Calu3 (cell line): Measurements from ENCODE around the gene PKIG. TPM values are rescaled to one million over a fixed set of nuclear protein-coding genes. Genes with fewer than 3 reads are reported as not detected.

Source experiments
- BruUV-seq: library from RNA; stranded (reverse); fragments of 400-500 nt; replicated peaks from 2 replicates; lab custom pipeline; 2021; lab: Mats Ljungman, UMichigan
- CTCF ChIA-PET: fragments of 300-600 bp; sonication (Branson Sonifier 250); formaldehyde crosslinking; loops from one replicate; lab custom pipeline; 2022; ENCODE audit warnings: antibody characterized with exemption; lab: Charles Lee
- DNase-seq: peaks from one replicate; pipeline ENCODE4 v3.0.0; 2022
- H3K27ac Mint-ChIP-seq: one replicate; pipeline ENCODE4 v1.8.0; 2022; ENCODE audit warnings: mixed read lengths; ENCODE audit not compliant: unreplicated experiment
- H3K27me3 Mint-ChIP-seq: one replicate; pipeline ENCODE4 v1.8.0; 2022; ENCODE audit warnings: mixed read lengths; ENCODE audit not compliant: unreplicated experiment
- H3K36me3 Mint-ChIP-seq: one replicate; pipeline ENCODE4 v1.8.0; 2022; ENCODE audit warnings: mild to moderate bottlenecking, moderate library complexity, mixed read lengths; ENCODE audit not compliant: insufficient read depth, unreplicated experiment
- H3K4me1 Mint-ChIP-seq: one replicate; pipeline ENCODE4 v1.8.0; 2022; ENCODE audit warnings: mild to moderate bottlenecking, low read depth, mixed read lengths; ENCODE audit not compliant: unreplicated experiment
- H3K4me3 Mint-ChIP-seq: one replicate; pipeline ENCODE4 v1.8.0; 2022; ENCODE audit warnings: mild to moderate bottlenecking, low read depth, moderate library complexity, mixed read lengths; ENCODE audit not compliant: unreplicated experiment
- H3K9me3 Mint-ChIP-seq: one replicate; pipeline ENCODE4 v1.8.0; 2022; ENCODE audit warnings: low read depth, mixed read lengths; ENCODE audit not compliant: unreplicated experiment
- CTCF ChIP-seq: fragments of 200-600 bp; IDR thresholded peaks from one replicate; pipeline ENCODE4 v1.8.0; 2022; ENCODE audit warnings: antibody characterized with exemption; ENCODE audit not compliant: unreplicated experiment
- intact Hi-C: fragments of 100-400 bp; cut with micrococcal nuclease; formaldehyde crosslinking; loops from one replicate; pipeline ENCODE4 v1.10.0; 2022; ENCODE audit not compliant: unreplicated experiment
- total RNA-seq: library from RNA; stranded (reverse); gene quantifications from 2 replicates; pipeline ENCODE4 v1.2.3, GENCODE V29; 2022

PKIG gene
- total RNA-seq, 1 experiment from 2014 or later: 6.6 TPM

DNA sequence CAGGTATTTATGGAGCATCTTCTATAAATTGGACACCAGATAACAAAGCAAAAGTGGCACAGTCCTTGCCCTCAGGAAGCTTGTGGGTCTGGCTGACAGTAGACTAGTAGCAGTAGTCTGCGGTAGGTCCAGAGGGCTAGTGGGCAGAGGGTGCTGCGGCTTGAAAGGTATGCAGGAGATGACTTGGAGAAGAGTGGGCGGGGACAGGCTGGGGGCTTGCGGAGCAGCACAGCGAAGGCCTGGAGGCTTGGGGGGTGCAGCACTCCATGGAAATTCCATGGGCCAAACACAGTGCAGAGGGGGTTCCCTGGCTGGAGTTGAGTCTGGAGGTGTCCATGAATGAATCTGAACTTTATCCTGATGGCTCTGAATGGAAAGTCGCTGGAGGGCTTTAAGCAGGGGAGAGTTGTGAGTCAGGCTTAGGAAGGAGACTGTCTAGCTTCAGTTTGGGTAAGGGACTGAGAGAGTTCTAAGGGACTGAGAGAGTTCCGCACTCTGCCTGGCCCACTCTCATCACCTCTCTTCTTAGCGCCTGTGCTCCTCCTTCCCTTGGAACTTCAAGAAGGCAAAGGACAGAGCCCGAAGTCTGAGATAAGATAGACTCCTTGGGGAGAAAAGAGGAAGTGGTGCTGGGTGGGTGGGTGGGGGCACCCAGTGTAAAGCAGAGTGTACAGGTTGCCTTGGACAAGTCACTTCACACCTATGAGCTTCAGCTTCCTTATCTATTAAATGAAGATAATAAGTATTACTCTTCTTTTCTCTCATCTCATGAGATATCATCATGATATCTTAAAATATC, 8.8 kb downstream of the PKIG start:
- H3K4me1 Mint-ChIP-seq: peaks cover 5% of the 10 kb centered on the region
- no peak for TF ChIP-seq CTCF
- no peaks in the 10 kb centered on the region for H3K9me3 Mint-ChIP-seq
- H3K36me3 Mint-ChIP-seq: no peaks in the 10 kb centered on the region
- no peak overlapping the region for H3K27ac Mint-ChIP-seq
- H3K4me3 Mint-ChIP-seq: no peak overlapping the region
- H3K27me3 Mint-ChIP-seq: peaks cover 23% of the 10 kb centered on the region
- intact Hi-C loops: no loop called here
- CTCF ChIA-PET: interaction anchor here (0.5 to 0.9 kb wide), 2 partner anchors 13 to 15 kb away, joined by 3 to 4 read pairs; no protein-coding TSS in a partner anchor
- no peak for DNase-seq
- BruUV-seq: no TSS peak

GRCh38 chr20:44592366-44592765, 10.0 kb downstream of the PKIG start:
- Mint-ChIP-seq H3K4me1 (peaks cover 13% of the 10 kb centered on the region), H3K4me3 (no peak overlapping the region), H3K27me3 (peaks cover 13% of the 10 kb centered on the region), H3K9me3 (no peaks in the 10 kb centered on the region), H3K27ac (no peak overlapping the region), H3K36me3 (no peaks in the 10 kb centered on the region)
- intact Hi-C loops: no loop called here
- no TSS peak for BruUV-seq
- no peak for DNase-seq
- no peak for TF ChIP-seq CTCF
- CTCF ChIA-PET: no interaction called here

DNA sequence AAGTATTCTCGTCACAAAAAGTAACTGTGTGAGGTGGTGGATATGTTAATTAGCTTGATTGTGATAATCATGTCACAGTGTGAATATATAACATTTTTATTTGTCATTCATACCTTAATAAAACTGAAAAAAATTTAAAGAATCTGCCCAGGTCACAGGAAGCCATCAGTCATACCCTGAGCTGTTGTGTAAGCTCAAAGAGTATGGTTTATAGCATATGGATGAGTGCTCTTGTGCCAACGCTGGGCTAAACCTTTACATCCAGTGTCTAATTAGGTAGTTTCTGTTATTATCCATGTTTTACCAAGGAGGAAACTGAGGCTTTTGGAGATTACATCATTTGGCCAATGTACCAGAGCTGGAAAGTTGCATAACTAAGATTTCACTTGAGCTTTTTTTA, 11.4 kb downstream of the PKIG start:
- H3K4me1 Mint-ChIP-seq: peaks cover 13% of the 10 kb centered on the region
- no peak overlapping the region for H3K4me3 Mint-ChIP-seq
- BruUV-seq: no TSS peak
- intact Hi-C loops: no loop called here
- H3K9me3 Mint-ChIP-seq: no peaks in the 10 kb centered on the region
- TF ChIP-seq CTCF: no peak
- no peak overlapping the region for H3K27ac Mint-ChIP-seq
- H3K27me3 Mint-ChIP-seq: no peaks in the 10 kb centered on the region
- no peak for DNase-seq
- CTCF ChIA-PET: interaction anchor here (0.6 kb wide), 2 partner anchors 16 to 279 kb away, joined by 3 to 4 read pairs; no protein-coding TSS in a partner anchor
- H3K36me3 Mint-ChIP-seq: no peaks in the 10 kb centered on the region

GRCh38 chr20:44594730-44595129, 12.4 kb downstream of the PKIG start:
- H3K4me1 Mint-ChIP-seq: peaks cover 13% of the 10 kb centered on the region
- no peaks in the 10 kb centered on the region for H3K9me3 Mint-ChIP-seq
- no peaks in the 10 kb centered on the region for H3K27me3 Mint-ChIP-seq
- CTCF ChIA-PET: interaction anchor here (0.6 to 0.7 kb wide), 2 partner anchors 9 to 187 kb away, joined by 3 read pairs; no protein-coding TSS in a partner anchor
- no peak overlapping the region for H3K27ac Mint-ChIP-seq
- no peak overlapping the region for H3K4me3 Mint-ChIP-seq
- no peak for DNase-seq
- H3K36me3 Mint-ChIP-seq: no peaks in the 10 kb centered on the region
- TF ChIP-seq CTCF: no peak
- intact Hi-C loops: no loop called here
- no TSS peak for BruUV-seq
